NCI-H2029 treated with DMSO at 0.1 percent for 48 hours (cell line): ENCODE results near the gene C6orf132.
A peak's percentile ranks its signal among the peaks of the same experiment; 100 is the strongest.

Experiments
- DNase-seq: peaks from one replicate; lab custom pipeline; 2025; lab: John Stamatoyannopoulos, UW

Gene C6orf132

DNA sequence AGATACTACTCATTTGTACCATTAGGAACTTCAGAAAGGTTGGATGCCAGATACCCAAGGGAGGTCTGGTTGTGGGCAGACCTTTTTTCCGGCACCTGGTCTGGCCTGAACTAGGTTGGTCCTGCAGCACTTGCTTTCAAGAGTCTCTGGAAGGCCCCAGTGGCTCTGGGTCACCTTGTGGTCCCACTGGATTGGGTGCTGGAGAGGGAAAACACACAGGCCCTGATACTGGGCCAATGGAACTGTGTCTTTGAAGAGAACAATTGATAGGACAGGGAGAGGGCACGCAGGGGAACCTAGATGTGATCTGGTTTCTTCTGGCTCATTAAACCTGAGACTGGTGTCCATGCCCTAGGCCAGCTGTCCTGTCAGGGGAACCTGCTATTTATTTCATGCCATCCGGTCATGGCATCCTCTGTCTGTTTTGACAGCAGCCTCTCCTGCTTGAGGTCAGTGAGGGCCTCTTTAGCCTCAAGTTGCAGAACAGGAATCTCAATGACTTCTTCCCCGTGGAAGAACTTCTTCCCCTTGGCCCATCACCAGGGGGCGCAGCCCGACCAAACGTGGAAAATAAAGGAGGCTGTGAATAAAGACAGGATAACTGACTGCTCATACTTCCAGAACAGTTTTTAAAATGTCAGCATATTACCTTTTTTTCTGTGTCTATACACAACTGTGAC, 67.1 kb downstream of the C6orf132 start:
- DNase-seq, result peak; percentile 61

DNA sequence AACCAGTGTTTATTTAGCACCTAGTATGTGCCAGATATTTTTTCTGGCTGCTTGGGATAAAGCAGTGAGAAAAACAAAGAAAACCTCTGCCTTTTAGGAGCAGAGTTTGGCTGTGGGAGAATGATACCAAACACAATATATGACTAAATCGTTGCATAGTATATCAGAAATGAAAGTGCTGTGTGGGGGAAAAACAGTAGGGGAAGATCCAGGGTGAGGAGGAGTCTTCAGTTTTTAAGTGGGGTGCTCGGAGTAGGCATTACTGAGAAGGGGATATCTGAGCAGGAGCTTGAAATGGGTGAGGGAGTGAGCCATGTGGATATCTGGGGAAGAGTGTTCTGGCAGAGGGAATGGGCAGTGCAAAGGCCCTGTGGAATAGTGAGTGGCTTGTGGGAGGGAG, 69.1 kb downstream of the C6orf132 start:
- no peak for DNase-seq

DNA sequence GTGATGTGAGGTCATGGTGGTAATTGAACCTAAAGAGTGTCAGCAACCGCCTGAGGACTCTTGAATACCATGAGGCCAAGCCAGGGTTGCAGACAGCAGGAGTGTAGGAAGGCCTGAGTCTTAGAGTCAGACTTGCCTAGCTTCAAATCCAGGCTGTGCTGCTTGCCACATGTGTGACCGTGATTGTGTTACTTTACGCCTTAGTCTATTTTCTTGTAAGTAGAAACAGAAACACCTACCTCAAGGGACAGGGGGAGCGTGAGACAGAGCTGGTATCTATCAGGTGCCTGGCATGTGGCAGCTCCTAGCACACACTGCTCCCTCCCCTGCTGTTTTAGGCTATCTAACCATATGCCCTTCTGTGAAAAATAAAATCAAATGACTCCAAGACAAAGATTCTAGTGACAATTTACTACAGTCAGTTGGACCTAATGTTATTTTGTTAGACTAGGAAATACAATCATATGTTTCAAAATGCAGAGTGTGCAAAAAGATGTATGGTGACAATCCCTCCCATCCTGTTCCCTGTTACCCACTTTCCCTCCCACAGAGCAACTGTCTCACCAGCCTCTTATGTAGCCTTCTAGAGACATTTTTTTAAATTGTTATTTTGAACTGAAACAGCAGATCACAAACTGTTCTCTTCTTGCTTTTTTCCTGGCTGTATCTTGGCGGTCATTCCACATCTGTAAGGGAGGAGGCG, 70.4 kb downstream of the C6orf132 start:
- DNase-seq, result no peak

DNA sequence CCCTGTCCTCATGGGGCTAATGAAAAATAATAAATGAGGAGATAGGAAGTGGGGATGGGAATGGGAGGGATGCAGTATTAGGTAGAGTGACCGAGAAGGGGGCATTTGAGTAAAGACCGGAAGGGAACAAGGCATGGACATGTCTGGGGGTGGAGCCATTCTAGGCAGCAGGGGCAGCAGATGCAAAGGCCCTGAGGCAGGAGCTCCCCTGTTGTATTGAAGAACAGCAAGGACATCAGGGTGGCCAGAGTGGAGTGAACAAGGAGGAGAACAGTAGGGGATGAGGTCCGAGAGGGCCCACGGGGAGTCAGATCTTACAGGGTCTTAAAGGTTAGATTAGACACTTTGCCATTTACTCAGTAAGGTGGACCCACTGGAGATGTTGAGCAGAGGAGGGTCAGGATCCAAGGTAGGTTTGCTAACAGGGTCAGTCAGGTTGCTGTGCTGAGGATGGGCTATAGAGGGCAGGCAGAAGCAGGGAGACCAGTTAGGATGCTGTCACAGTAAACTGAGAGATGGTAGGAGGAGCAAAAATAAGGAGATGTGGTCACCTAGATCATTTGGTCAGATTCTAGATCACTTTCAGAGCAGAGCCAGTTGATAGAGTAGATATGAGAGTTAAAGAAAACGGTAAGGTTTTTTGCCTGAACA, 73.4 kb downstream of the C6orf132 start:
- DNase-seq, result no peak

DNA sequence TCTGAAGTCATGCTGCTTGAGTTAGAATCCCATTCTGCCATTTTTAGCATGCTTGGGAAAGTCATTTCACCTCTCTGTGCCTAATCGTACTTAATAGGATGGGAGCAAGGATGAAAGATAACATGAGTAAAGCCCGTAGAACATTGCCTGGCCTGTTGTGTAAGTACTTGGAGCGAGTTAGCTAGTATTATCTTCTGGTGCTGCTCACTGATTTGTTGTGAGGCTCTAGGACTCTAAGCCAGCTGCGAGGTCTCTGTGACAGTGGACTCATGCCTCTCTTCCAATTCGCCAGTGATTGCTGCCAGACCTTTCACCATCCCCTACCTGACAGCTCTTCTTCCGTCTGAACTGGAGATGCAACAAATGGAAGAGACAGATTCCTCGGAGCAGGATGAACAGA, 74.2 kb downstream of the C6orf132 start:
- no peak for DNase-seq

DNA sequence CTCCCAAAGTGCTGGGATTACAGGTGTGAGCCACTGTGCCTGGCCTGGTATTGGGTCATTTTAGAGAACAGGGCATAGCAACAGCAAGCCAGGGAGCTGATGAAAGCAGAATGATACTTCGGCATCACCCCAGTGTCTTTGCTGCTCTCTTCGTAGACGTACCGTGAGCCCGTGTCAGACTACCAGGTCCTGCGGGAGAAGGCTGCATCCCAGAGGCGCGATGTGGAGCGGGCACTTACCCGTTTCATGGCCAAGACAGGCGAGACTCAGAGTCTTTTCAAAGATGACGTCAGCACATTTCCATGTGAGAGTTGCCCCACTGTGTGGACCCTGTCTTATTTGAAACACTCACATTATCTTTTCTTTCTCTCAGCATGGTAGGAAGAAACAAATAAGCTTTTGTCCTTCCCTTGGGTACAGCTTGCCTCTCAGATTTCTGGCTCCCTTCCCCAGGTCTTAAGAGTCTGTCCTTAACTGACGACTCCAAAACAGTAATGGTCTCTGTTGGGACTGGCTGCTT, 76.2 kb downstream of the C6orf132 start:
- no peak for DNase-seq

DNA sequence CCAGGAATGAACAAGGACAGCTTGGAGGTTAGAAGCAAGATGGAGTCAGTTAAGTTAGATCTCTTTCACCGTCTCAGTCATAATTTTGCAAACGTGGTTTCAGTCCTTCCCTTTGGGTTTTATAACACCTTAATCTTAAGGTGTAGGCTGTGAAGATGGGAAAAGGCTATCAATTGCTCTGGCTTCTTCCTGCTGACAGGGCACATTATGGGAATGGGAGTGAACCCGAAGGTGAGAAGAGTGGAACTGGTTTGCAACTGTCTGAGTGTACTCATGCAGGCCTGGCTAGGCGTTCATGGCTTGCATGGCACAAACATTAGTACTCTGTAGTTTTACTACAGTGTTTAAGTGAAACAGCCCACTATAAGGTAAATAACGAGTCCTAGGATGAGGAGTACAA, 82.7 kb downstream of the C6orf132 start:
- DNase-seq, result no peak

DNA sequence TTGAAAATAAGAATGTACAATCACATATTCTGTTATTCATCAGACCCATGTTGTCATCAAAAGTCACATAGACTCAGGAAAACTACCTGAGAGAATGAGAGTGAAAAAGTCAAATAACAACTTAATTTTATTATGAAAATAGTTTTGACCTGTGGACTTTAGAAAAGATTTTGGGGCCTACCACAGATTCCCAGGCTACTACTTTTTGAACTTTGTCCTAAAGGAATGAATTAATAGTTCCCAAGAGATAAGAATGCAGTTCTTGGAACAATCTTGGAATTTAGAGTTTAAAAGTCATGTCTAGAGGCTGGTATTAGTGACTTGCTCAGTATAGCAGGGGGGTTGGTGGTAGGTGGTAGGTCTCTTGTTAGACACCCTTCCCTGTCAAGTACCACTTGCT, 88.8 kb downstream of the C6orf132 start:
- DNase-seq, result no peak

DNA sequence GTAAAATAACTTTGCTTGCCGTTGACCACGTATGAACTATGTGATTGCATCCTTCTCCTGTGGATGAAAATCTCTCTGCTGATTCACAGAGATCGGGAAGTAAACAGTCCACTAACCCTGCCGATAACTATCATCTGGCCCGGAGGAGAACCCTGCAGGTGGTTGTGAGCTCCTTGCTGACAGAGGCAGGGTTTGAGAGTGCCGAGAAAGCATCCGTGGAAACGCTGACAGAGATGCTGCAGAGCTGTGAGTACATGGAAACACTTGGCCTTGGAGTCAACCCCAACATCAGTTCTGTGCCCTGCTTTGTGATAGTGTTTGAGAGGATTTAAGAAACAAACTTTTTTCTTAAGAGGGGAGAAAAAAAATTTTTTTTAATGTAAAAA, 91.2 kb downstream of the C6orf132 start:
- no peak for DNase-seq
